IPS-11a (cell line): ENCODE results near the gene HOXA1.
"Not testable (repeated sequence)": the region's sequence is repeated elsewhere in the genome, so short reads cannot be mapped to it uniquely, and the experiment has no call there.

Source experiments
- H3K4me3 ChIP-seq: one replicate; pipeline ENCODE4 v1.5.1; 2013; ENCODE audit warnings: low read depth, low read length, control low read depth

Gene HOXA1

GRCh38 chr7:27053153-27053552 is 42.6 kb downstream of the HOXA1 start:
- H3K4me3 ChIP-seq = no peak overlapping the region

DNA sequence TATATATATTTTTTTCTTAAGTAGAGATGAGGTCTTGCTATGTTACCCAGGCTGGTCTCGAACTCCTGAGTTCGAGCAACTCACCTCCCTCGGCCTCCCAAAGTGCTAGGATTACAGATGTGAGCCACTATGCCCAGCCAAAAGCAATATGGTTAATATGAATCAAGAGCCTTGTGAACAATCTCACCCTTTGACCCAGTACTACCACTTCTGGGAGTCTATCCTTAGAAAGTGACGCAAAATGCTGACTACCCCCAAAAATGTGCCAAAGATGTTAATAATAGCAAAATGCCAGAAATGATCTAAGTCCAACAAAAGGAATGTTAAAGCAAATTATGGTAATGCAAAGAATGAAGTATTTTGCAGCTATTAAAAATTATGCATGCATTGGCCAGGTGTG is 44.3 kb downstream of the HOXA1 start:
- no peak overlapping the region for H3K4me3 ChIP-seq

GRCh38 chr7:27048438-27048837 is 47.4 kb downstream of the HOXA1 start:
- H3K4me3 ChIP-seq = no peak overlapping the region

- no peak overlapping the region for H3K4me3 ChIP-seq
Measured at GRCh38 chr7:27046854-27047549, 48.8 kb downstream of the HOXA1 start.

DNA sequence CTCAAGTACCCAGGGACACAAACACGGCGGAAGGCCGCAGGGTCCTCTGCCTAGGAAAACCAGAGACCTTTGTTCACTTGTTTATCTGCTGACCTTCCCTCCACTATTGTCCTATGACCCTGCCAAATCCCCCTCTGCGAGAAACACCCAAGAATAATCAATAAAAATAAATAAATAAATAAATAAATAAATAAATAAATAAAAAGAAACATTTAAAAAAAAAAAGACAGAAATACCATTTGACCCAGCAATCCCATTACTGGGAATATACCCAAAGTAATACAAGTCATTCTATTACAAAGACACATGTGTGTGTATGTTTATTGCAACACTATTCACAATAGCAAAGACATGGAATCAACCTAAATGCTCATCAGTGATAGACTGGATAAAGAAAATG is 49.8 kb downstream of the HOXA1 start:
- H3K4me3 ChIP-seq = not testable (repeated sequence)

DNA sequence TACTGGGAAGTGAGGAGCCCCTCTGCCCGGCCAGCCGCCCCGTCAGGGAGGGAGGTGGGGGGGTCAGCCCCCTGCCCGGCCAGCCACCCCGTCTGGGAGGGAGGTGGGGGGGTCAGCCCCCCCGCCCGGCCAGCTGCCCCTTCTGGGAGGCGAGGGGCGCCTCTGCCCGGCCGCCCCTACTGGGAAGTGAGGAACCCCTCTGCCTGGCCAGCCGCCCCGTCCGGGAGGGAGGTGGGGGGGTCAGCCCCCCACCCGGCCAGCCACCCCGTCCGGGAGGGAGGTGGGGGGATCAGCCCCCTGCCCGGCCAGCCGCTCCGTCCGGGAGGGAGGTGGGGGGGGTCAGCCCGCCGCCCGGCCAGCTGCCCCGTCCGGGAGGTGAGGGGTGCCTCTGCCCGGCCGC is 50.7 kb downstream of the HOXA1 start:
- H3K4me3 ChIP-seq = not testable (repeated sequence)
